Measurements from ENCODE around the gene ACSF2.

The ACSF2 gene

DNA sequence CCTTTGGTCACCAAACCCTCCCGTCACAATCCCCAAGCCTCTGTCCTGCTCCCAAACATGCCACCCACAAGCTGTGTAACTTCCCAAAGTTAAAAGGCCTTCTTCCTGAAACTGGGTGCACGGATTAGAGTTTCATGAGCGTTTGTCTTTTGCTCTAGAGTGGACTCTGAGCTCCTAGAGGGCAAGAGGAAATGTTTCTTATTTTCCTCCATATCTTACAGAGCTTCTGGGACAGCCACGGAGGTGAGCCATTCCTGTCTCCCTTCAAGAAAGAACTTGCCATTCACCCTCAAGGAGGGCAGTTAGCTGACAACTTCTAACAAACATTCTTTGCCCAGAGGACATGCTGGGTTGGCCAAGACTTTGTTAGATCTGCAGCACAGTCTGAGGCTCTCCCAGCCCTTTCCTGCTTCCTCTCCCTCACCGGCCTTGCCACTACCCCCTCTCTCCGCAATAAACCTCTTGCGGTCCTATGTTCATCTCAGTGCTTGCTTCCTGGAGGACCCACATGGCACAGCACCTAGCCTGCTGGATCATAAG is 79.6 kb downstream of the ACSF2 start:
- DNase-seq, result no peak

GRCh38 chr17:50506298-50506697 is 80.3 kb downstream of the ACSF2 start:
- DNase-seq, result no peak

- DNase-seq, result peak; percentile 14 to 85 (median 82)
Observed at GRCh38 chr17:50507871-50508572, 82.0 kb downstream of the ACSF2 start, which contains the start of gene MYCBPAP. MYCBPAP (plus strand) TSS chr17:50508439; CDS start chr17:50508675, 236 bp downstream.

GRCh38 chr17:50508573-50509460 is 82.8 kb downstream of the ACSF2 start:
- DNase-seq, result no peak

DNA sequence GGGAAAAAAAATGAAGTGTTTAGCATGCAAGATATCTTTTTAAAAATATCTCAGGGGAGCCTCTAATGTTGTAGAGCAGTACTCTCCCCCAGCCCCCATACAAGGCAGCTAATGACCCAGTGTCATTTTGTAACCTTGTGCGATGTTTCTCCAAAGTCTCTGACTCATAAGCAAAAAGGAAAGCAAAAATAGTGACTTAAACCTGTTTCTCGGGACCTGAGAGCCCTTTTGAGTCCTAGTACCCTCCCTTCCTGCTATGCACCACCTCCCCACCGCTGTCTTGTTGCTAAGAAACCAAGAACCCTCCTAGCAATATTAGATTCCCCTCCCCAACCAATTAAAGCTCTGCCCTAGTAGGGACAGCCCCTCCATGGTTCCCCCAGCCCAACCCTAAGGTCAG is 85.0 kb downstream of the ACSF2 start:
- no peak for DNase-seq

GRCh38 chr17:50513495-50513894 is 87.5 kb downstream of the ACSF2 start:
- DNase-seq, result no peak

- DNase-seq, result no peak
Observed at GRCh38 chr17:50514388-50514787, 88.4 kb downstream of the ACSF2 start.

DNA sequence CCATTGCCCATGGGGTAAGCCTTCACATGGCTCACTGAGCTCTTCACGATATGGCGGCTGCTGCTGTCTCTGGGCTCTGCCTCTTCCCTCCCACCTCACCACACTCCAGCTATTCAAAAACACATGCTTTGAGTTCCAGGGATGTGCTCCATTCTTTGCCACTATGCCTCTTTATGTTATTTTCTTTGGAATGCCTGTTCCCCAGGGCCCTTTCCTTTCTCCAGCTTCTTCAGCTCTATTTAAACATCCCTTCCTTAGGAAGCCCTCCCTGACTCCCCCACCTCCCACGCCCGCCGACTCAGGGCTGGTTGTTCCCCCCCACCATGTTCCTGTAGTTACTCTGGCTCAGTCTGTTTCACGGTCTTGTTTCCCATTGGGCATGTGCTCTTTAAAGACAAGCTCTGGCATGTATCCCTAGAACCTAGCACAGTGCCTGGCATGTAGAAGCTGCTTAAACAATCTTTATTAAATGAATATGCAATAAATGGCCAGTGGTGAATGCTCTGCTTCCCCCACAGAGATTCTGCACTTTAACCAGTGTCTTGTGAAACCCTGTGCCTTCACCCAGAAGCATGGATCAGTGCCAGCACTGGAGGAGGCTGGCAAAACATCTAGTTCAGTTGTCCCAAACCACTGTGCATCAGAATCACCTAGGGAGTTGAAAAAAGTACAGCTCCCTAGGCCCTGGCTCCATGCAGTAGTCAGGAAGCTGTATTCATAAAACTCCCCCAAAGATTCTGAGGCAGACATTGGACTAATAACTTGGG is 89.1 kb downstream of the ACSF2 start:
- no peak for DNase-seq

GRCh38 chr17:50517011-50517410 is 91.0 kb downstream of the ACSF2 start:
- no peak for DNase-seq

GRCh38 chr17:50517504-50518383 is 91.7 kb downstream of the ACSF2 start:
- DNase-seq, result no peak

- DNase-seq, result peak in 2 of 3 experiments; percentile 26 to 73
Observed at GRCh38 chr17:50518384-50519023, 92.5 kb downstream of the ACSF2 start.

- peak in 1 of 3 experiments; percentile 26 for DNase-seq
Observed at GRCh38 chr17:50519141-50519834, 93.3 kb downstream of the ACSF2 start.

DNA sequence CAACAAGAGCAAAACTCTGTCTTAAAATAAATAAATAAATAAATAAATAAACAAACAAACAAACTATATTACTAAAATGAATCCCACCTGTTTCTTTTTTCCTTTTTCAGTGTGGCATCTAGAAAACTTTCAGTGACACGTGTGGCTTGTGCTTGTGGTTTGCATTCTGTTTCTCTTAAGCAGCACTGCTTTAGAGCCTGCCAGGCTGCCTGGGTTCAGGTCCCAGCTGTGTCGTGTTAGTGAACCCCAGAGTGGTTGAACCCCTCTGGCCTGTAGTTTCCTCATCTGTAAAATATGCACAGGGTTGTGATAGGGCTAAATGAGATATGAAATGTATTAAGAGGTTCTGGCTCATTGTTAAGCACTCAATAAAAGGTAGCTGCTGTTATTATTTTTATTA is 94.5 kb downstream of the ACSF2 start:
- DNase-seq, result no peak

GRCh38 chr17:50521514-50521913 is 95.5 kb downstream of the ACSF2 start:
- DNase-seq, result no peak

DNA sequence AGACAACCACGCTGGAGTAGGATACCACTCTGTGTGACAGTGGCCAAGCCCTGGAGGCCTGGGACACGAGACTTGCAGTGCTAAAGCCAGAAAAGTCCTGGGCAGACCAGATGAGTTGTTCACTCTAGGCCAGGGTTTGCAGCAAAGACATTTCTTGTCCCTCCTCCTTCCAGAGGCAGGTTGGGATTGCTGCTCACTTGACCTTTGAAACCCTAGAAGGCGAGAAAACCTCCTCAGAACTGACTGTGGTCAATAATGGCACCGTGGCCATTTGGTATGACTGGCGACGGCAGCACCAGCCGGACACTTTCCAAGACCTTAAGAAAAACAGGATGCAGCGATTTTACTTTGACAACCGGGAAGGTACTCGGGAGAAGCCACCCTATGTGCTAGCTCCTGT is 96.7 kb downstream of the ACSF2 start:
- DNase-seq, result no peak

DNA sequence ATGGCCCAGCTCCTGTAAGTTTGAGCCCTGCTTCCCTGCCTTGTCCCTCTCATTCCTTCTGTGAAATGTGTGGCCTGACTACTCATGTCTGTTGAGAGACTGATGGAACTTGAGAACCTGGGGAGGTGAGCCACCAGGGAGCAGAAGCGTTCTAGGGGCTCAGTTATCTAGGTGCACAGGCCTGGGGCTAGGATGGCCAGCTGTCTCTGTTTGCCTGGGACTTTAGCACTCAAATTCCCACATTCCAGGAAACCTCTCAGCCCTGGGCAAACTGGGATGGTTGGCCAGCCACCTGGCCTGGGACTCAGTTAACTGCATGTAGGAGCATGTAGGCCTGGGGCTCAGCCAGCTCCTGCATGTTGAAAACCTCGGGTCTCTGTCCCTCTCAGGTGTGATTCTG is 97.2 kb downstream of the ACSF2 start:
- no peak for DNase-seq

All from NCI-H1417 (cell line).